Measurements from ENCODE around the gene DUS1L.

Gene DUS1L

GRCh38 chr17:82083533-82084359, 18.1 kb upstream of the DUS1L start:
- no peak for FAIRE-seq

DNA sequence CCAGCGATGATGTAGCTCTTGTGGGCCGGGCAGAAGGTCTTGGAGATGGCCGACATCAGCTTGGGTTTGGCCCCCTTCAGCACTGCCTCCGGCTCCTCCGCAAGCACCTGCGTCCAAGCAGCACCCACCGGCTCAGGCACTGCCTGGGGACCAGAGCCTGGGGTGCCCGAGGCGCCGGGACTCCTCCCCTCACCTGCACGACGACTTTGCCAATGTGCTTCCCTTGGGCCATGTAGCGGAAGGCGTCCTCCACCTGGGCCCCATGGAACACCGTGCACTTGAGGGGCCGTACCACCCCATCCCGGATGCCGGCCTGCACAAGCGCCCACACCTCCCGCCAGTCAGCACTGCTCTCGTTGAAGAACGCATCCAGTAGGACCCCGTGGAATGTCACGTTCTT, 17.4 kb upstream of the DUS1L start:
- no peak for FAIRE-seq

More at GRCh38 chr17:82083533-82084359, 18.1 kb upstream of the DUS1L start:
- DNase-seq (ENCODE audit: insufficient read length, low spot score): no peak
- no peak for TF ChIP-seq PAX5 (IDR thresholded peaks at IDR 0.05; ENCODE audit: insufficient read depth, low read length, severe bottlenecking)
- TF ChIP-seq TAF1 (IDR thresholded peaks at IDR 0.05; ENCODE audit: low read depth, low read length): no peak
- no peak for TF ChIP-seq SPI1 (IDR thresholded peaks at IDR 0.05; ENCODE audit: low read depth, low read length)
- no peak for TF ChIP-seq POU2F2 (IDR thresholded peaks at IDR 0.05; ENCODE audit: low read depth, low read length)
- no peak for TF ChIP-seq POLR2A (IDR thresholded peaks at IDR 0.05; ENCODE audit: low read depth, low read length)
- TF ChIP-seq POLR2AphosphoS5 (IDR thresholded peaks at IDR 0.05; ENCODE audit: low read depth, low read length): no peak

DNA sequence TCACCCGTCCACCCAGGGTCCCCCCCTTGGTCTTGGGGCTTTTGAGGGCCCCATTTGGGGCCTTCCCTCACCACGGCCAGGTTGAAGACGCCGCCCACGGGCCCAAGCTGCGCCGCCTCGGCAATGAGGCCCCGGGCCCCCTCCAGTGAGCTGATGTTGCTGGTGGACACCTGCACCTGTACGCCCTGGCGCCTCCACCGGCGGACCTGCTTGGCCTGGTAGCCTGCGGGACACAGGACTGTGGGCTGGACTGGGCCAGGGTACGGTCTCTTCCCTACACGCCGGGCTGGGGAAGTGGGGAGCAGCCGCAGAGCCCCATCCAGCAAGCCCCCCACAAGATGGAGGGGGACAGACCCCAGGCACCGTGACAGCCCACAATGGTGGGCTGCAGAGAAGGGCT, 16.9 kb upstream of the DUS1L start:
- no peak for TF ChIP-seq TAF1 (IDR thresholded peaks at IDR 0.05; ENCODE audit: low read depth, low read length)
- TF ChIP-seq PAX5 (IDR thresholded peaks at IDR 0.05; ENCODE audit: insufficient read depth, low read length, severe bottlenecking): no peak
- no peak for TF ChIP-seq POLR2A (IDR thresholded peaks at IDR 0.05; ENCODE audit: low read depth, low read length)
- no peak for TF ChIP-seq SPI1 (IDR thresholded peaks at IDR 0.05; ENCODE audit: low read depth, low read length)
- no peak for TF ChIP-seq POLR2AphosphoS5 (IDR thresholded peaks at IDR 0.05; ENCODE audit: low read depth, low read length)
- no peak for FAIRE-seq
- no peak for DNase-seq (ENCODE audit: insufficient read length, low spot score)

More for the DNA sequence above, 17.4 kb upstream of the DUS1L start:
- TF ChIP-seq PAX5 (IDR thresholded peaks at IDR 0.05; ENCODE audit: insufficient read depth, low read length, severe bottlenecking) (no peak), POU2F2 (IDR thresholded peaks at IDR 0.05; ENCODE audit: low read depth, low read length) (no peak), POLR2A (IDR thresholded peaks at IDR 0.05; ENCODE audit: low read depth, low read length) (no peak), POLR2AphosphoS5 (IDR thresholded peaks at IDR 0.05; ENCODE audit: low read depth, low read length) (no peak), SPI1 (IDR thresholded peaks at IDR 0.05; ENCODE audit: low read depth, low read length) (no peak), TAF1 (IDR thresholded peaks at IDR 0.05; ENCODE audit: low read depth, low read length) (no peak)
- no peak for DNase-seq (ENCODE audit: insufficient read length, low spot score)

DNA sequence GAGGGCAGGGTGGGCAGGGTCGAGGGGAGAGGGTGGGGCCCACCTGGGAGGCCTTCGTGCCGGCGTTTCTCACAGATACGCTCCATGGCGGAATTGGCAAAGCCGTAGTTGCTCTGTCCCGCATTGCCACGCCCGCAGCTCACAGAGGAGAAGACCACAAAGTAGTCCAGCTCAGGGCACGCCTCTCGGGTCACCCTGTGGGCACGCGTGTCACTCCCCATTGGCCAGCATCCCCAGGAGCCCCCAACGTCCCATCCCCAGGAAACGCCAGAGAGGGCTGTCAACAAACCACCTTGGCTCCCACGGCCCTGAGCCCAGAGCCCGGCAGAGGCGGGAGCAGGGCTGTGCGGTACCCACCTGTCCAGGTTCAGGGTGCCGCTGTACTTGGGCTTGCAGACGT, 16.4 kb upstream of the DUS1L start:
- DNase-seq (ENCODE audit: insufficient read length, low spot score) (no peak), FAIRE-seq (no peak)
- TF ChIP-seq SPI1 (IDR thresholded peaks at IDR 0.05; ENCODE audit: low read depth, low read length) (no peak), POLR2AphosphoS5 (IDR thresholded peaks at IDR 0.05; ENCODE audit: low read depth, low read length) (no peak), PAX5 (IDR thresholded peaks at IDR 0.05; ENCODE audit: insufficient read depth, low read length, severe bottlenecking) (no peak), POU2F2 (IDR thresholded peaks at IDR 0.05; ENCODE audit: low read depth, low read length) (no peak), TAF1 (IDR thresholded peaks at IDR 0.05; ENCODE audit: low read depth, low read length) (no peak), POLR2A (IDR thresholded peaks at IDR 0.05; ENCODE audit: low read depth, low read length) (no peak)

DNA sequence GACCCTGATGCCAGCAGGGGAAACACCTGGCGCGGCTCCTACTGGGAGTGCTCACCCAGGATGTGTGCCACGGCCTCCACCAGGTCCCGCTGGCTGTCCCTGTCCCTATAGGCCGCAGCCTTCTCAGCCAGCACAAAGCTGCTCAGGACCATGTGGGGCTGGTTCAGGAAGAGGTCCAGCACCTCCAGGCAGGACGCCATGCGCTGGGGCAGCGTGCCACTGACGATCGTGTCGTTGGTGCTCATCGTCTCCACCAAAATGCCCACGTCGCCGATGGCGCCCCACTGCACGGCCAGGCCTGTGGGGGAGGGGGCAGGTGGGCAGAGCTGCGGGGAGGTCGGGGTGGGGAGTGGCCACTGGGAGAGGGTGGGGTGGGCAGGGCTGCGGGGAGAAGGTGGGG, 15.9 kb upstream of the DUS1L start:
- TF ChIP-seq POLR2AphosphoS5 (IDR thresholded peaks at IDR 0.05; ENCODE audit: low read depth, low read length) (no peak), TAF1 (IDR thresholded peaks at IDR 0.05; ENCODE audit: low read depth, low read length) (no peak), POU2F2 (IDR thresholded peaks at IDR 0.05; ENCODE audit: low read depth, low read length) (no peak), POLR2A (IDR thresholded peaks at IDR 0.05; ENCODE audit: low read depth, low read length) (no peak)
- FAIRE-seq: no peak
- no peak for DNase-seq (ENCODE audit: insufficient read length, low spot score)

DNA sequence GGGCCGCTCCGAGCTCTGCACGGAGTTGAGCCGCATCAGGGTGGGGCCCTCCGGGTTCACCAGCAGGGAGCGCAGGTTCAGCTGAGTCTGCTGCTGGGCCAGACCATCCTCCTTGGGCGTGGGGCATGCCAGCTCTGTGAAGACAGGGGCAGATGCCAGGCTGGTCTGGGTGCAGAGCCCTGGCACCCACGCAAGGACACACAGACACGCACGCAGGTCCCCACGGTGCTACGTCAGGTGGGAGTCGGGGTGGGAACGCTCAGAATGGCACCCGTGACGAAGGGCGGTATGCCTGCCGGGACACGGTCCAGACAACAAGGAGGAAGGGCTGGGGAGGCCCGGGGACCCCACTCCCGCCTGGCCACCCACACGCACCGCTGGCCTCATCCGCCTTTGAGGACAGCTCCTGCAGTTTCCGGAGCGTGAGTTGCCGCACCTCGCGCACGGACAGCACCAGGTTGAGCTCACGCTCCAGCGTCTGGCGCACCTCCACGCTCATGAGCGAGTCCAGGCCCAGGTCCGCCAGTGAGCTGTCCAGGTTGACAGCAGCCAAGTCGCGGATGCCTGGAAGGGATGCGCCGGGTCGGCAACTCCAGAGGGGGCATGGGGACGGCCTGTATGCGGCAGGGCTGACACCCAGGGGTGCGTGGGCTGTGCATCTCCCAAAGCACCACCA, 15.3 kb upstream of the DUS1L start:
- DNase-seq (ENCODE audit: insufficient read length, low spot score) (no peak), FAIRE-seq (no peak)
- TF ChIP-seq POLR2AphosphoS5 (IDR thresholded peaks at IDR 0.05; ENCODE audit: low read depth, low read length) (0 out of 2 replicates have a peak, but pooled peaks have one; percentile 24), POU2F2 (IDR thresholded peaks at IDR 0.05; ENCODE audit: low read depth, low read length) (no peak)

DNA sequence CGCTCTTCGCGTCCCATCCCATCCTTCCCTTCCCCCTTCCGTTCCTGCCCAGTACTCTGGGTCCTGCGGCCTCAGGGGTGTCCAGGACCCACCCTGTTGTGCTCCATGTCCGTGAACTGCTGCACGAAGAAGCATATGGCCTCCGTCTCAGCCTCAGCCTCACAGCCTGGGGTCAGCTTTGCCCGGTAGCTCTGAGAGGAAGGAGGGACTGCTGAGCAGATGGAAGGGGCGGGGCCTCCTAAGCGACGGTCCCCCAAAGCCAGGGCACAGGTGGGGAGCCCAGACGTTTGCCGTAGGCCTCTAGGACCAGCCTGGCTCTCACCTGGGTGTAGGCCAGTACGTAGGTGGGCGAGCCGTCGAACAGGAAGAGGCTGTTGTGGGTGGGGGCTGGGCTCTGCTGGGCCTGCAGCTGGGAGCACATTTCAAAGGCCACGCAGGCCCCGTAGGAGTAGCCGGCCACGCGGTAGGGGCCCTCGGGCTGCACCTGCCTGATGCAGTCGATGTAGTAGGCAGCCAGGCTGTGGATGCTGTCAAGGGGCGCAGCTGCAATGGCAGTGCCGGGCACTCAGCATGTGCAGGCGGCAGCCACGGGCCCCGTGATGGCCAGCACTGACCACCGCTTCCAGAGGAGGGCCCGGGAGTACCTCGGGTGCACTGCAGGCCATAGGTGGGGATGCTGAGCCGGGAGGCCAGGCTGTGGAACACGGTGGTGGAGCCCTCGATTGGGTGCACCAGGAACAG, 14.6 kb upstream of the DUS1L start:
- DNase-seq (ENCODE audit: insufficient read length, low spot score) (no peak), FAIRE-seq (no peak)
- TF ChIP-seq PAX5 (IDR thresholded peaks at IDR 0.05; ENCODE audit: insufficient read depth, low read length, severe bottlenecking) (no peak), POLR2A (IDR thresholded peaks at IDR 0.05; ENCODE audit: low read depth, low read length) (no peak), SPI1 (IDR thresholded peaks at IDR 0.05; ENCODE audit: low read depth, low read length) (no peak), POU2F2 (IDR thresholded peaks at IDR 0.05; ENCODE audit: low read depth, low read length) (no peak), TAF1 (IDR thresholded peaks at IDR 0.05; ENCODE audit: low read depth, low read length) (no peak), POLR2AphosphoS5 (IDR thresholded peaks at IDR 0.05; ENCODE audit: low read depth, low read length) (no peak)

GRCh38 chr17:82079001-82079677, 13.5 kb upstream of the DUS1L start:
- FAIRE-seq (no peak), DNase-seq (ENCODE audit: insufficient read length, low spot score) (no peak)
- TF ChIP-seq POU2F2 (IDR thresholded peaks at IDR 0.05; ENCODE audit: low read depth, low read length) (no peak), POLR2AphosphoS5 (IDR thresholded peaks at IDR 0.05; ENCODE audit: low read depth, low read length) (0 out of 2 replicates have a peak, but pooled peaks have one; percentile 19), POLR2A (IDR thresholded peaks at IDR 0.05; ENCODE audit: low read depth, low read length) (0 out of 2 replicates have a peak, but pooled peaks have one; percentile 36), TAF1 (IDR thresholded peaks at IDR 0.05; ENCODE audit: low read depth, low read length) (no peak), PAX5 (IDR thresholded peaks at IDR 0.05; ENCODE audit: insufficient read depth, low read length, severe bottlenecking) (no peak)

- FAIRE-seq: no peak
- TF ChIP-seq POLR2AphosphoS5 (IDR thresholded peaks at IDR 0.05; ENCODE audit: low read depth, low read length): 0 out of 2 replicates have a peak, but pooled peaks have one; percentile 7
- TF ChIP-seq SPI1 (IDR thresholded peaks at IDR 0.05; ENCODE audit: low read depth, low read length): no peak
- DNase-seq (ENCODE audit: insufficient read length, low spot score): no peak
Observed at GRCh38 chr17:82078433-82078832, 12.8 kb upstream of the DUS1L start.

Data from GM12891 (cell line).